Spleen (tissue), 7 donors: ENCODE results near the gene CCDC124.
A peak's percentile ranks its signal among the peaks of the same experiment; 100 is the strongest.

Experiments used
- POLR2A ChIP-seq, 3 donors: fragments of 450-650 bp; IDR thresholded peaks; one replicate each; pipeline ENCODE4 v1.5.1; 2017; ENCODE audit warnings: antibody characterized with exemption in 3 of 3, mild to moderate bottlenecking in 1 of 3
- POLR2AphosphoS5 ChIP-seq, 3 donors: sonication (generic); formaldehyde crosslinking; IDR thresholded peaks; one replicate each; pipeline ENCODE4 v1.5.1; 2017; ENCODE audit warnings: antibody characterized with exemption in 3 of 3
- TF ChIP-seq, protein P1 (sequence below), 11 experiments: fragments of 200-600 bp in 7 of 11; fragments of 450-650 bp in 4 of 11; sonication (generic) in 4 of 11; IDR thresholded peaks in 8 of 11; conservative IDR thresholded peaks in 3 of 11; 1 replicate in 7 of 11; 2 replicates in 4 of 11; pipeline versions ENCODE4 v1.4.0 to v1.8.0; 2016 to 2021; ENCODE audit warnings: antibody characterized with exemption in 11 of 11, inconsistent platforms in 4 of 11, mild to moderate bottlenecking in 1 of 11
- donor health status: DM: no; HTN: no; CAD: no; lungs with moderate emphysema.
- donor health status: DM: no; HTN: no; CAD: no.
- donor health status: DM: no; HTN: no; CAD: no.

- peak in 1 of 3 donors; percentile 30 for TF ChIP-seq POLR2AphosphoS5 (IDR thresholded peaks at IDR 0.05)
- TF ChIP-seq, protein P1, sequence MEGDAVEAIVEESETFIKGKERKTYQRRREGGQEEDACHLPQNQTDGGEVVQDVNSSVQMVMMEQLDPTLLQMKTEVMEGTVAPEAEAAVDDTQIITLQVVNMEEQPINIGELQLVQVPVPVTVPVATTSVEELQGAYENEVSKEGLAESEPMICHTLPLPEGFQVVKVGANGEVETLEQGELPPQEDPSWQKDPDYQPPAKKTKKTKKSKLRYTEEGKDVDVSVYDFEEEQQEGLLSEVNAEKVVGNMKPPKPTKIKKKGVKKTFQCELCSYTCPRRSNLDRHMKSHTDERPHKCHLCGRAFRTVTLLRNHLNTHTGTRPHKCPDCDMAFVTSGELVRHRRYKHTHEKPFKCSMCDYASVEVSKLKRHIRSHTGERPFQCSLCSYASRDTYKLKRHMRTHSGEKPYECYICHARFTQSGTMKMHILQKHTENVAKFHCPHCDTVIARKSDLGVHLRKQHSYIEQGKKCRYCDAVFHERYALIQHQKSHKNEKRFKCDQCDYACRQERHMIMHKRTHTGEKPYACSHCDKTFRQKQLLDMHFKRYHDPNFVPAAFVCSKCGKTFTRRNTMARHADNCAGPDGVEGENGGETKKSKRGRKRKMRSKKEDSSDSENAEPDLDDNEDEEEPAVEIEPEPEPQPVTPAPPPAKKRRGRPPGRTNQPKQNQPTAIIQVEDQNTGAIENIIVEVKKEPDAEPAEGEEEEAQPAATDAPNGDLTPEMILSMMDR (IDR thresholded peaks at IDR 0.05 in 8 of 11, conservative IDR thresholded peaks at IDR 0.05 in 3 of 11): peak; percentile 88 to 97 (median 93)
- no peak for TF ChIP-seq POLR2A (IDR thresholded peaks at IDR 0.05)
These were observed 5.5 kb downstream of the CCDC124 start for GRCh38 chr19:17938092-17938845.
